HG03521 (cell line): ENCODE data around the gene ZNF648.
"Not testable (repeated sequence)": the region's sequence is repeated elsewhere in the genome, so short reads cannot be mapped to it uniquely, and the experiment has no call there.

Experiments
- ATAC-seq: cut with Tn5 transposase; IDR thresholded peaks from one replicate; pipeline ENCODE4 v1.9.1; 2021; ENCODE audit warnings: mild to moderate bottlenecking, moderate library complexity; ENCODE audit not compliant: unreplicated experiment

ZNF648 gene

DNA sequence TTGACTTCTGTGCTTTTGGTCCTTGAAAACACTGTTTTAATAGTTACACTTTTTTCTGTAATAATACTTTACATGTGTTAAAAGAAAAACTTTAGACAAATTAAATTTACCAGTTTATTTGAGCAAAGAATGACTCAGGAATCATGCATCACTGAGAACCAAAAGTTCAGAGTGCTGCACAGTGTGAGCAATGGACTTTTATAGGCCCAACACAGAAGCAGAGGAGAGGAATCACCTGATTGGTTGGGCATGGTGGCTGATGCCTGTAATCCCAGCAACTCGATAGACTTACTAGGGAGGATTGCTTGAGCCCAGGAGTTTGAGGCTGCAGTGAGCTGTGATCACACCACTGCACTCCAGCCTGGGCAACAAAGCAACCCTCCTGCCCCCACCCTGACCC is 29.3 kb downstream of the ZNF648 start:
- ATAC-seq, result no peak

DNA sequence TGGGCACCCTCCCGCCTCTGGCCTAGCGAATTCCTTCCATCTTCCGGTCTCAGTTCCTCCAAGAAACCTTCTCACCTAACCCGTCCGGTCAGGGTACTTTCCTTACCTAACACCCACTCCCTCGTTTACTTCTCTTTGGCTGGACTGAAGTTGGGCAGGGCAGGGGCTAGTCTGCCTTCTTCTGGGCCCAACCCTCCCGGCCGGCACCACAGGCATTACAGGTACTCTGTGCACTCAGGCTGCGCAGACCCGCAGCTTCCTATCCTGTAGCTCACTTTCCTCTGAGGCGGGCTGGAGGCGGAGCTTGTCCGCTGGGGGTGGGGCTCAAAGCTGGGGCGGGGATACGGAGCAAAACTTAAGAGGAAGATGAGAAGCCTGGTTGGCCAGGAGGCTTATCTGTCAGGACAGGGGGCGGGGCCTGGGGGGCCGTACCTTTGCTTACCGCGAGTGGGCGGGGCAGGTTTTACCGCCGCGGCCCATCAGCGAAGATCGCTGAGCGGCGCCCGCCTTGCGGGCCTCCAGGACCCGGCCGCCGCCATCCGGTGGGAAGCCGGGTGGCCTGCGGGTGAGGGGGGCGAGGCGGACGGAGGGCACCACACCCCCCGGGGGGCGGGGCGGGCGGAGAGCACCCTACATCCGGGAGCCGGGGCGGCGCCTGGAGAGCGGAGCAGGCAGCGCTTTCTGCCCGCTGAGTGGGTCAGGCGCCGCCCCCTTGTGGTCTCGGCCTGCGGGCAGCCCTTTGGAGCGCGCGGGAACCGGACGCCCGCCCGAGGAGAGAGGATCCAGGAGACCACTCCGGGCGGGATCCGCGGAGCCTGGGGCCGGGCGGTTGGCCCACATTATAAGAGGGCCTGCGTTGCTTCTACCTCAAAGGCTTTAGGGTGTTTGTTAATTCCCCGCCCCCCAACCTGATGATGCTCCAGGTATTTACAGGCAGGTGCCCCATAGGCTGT is 31.9 kb downstream of the ZNF648 start:
- peak; percentile 92 for ATAC-seq

DNA sequence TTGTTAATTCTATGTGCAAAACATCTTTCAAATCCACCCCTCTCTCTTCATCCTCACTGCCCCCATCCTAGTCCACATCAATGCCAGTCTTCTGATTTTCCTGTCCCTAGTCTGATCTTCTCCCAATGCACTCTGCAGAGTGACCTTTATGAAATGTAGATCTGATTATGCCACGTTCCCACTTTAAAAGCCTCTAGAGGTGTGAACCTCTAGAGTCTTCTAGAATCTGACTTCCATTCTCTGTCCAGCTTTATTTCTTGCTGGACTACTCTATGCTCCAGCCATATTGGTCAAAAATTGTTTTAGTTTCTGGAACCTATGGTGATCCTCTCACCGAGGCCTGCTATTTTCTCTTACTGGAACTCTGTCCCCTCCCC is 32.5 kb downstream of the ZNF648 start:
- no peak for ATAC-seq

DNA sequence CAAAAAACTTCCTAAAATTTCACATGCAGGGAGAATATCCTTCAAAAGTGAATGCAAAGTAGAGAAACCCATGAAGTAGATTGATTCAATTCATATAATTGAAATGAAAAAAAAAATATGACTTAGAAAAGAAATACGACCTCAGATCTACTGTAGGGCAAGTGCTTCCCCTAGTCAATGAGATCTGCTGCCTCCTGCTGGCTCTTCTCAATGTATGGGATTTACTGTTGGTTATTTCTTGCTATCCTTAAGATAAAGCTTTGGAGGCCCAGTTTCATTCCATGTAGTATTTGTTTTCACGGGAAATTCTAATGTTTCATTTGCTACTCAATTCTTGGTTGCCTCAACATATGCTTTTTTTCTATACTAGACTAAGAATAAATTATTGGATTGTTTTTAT is 46.2 kb downstream of the ZNF648 start:
- no peak for ATAC-seq

DNA sequence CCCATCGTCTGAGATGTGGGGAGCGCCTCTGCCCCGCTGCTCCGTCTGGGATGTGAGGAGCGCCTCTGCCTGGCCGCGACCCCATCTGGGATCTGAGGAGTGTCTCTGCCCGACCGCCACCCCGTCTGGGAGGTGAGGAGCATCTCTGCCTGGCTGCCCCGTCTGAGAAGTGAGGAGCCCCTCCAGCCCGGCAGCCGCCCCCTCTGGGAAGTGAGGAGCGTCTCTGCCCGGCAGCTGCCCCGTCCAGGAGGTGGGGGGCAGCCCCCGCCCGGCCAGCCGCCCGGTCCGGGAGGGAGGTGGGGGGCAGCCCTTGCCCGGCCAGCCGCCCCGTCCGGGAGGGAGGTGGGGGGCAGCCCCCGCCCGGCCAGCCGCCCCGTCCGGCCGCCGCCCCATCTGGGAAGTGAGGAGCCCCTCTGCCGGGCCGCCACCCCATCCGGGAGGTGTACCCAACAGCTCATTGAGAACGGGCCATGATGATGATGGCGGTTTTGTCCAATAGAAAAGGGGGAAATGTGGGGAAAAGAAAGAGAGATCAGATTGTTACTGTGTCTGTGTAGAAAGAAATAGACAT is 50.6 kb downstream of the ZNF648 start:
- not testable (repeated sequence) for ATAC-seq

DNA sequence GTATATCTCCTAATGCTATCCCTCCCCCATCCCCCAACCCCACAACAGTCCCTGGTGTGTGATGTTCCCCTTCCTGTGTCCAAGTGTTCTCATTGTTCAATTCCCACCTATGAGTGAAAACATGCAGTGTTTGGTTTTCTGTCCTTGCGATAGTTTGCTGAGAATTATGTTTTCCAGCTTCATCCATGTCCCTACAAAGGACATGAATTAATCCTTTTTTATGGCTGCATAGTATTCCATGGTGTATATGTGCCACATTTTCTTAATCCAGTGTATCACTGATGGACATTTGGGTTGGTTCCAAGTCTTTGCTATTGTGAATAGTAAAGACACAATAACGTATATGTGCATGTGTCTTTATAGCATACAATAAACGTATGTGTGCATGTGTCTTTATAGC is 56.1 kb downstream of the ZNF648 start:
- ATAC-seq, result not testable (repeated sequence)

DNA sequence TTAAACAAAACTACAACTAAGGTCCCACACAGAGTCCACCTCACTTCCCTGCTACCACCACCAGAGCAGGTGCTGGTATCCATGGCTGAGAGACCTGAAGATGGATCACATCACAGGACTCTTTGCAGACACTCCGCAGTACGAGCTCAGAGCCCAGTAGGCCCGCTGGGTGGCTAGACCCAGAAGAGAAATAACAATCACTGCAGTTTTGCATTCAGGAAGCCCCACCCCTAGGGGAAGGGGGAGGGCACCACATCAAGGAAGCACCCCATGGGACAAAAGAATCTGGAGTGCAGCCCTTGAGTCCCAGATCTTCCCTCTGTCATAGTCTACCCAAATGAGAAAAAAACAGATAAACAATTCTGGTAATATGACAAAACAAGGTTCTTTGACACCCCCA is 56.9 kb downstream of the ZNF648 start:
- ATAC-seq, result no peak
